Globus pallidus (tissue), 1 donor: Measurements from ENCODE around the gene TBC1D3H.
"Not testable (repeated sequence)": the region's sequence is repeated elsewhere in the genome, so short reads cannot be mapped to it uniquely, and the experiment has no call there.

Source experiments
- DNase-seq: peaks from one replicate; pipeline ENCODE4 v3.0.0-alpha.2; 2015; ENCODE audit warnings: low spot score

The TBC1D3H gene

DNA sequence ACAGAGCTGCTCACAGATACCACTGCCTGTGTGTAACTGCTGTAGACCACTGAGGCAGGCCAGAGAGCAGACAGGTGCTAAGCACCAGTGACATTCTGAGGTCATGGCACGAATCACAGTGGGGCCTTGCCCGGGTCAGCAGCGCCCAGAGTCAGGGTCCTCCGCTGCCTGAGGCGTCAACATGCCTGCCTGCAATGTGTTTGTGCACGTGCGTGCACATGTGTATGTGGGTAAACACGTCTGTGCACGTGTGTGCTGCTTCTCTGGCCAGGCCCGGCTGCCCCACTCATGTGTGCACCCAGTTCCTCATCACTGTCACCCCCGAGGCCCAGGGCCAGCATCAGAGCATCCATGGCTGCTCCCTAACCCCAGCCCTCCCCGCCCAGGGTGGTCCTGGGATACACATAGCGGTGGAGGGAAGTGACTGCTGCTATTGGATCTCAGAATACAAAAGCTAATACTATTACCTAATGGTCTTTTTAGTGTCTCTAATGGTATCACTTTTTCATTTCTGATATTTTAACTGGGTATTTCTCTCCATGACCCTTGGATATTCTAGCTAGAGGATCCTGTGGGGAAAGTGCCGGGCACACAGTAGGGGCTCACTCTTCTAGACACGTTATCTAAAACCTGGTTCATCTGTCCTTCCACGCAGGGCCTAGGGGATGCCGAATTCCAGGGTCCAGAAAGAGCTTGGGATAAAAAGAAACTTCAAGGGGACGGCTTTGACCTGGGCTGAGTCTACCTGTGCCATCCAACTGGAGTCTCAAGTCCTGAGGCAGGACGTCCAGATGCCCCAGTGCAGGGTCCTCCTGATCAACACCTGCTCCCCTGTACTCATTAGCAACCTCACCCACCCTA is at the start of gene TBC1D3H:
Gene TBC1D3H, minus strand, starts transcription at position 51 of the 861 bp plus-strand sequence. CDS start 1,540 bp downstream, outside the sequence.
- not testable (repeated sequence) for DNase-seq

DNA sequence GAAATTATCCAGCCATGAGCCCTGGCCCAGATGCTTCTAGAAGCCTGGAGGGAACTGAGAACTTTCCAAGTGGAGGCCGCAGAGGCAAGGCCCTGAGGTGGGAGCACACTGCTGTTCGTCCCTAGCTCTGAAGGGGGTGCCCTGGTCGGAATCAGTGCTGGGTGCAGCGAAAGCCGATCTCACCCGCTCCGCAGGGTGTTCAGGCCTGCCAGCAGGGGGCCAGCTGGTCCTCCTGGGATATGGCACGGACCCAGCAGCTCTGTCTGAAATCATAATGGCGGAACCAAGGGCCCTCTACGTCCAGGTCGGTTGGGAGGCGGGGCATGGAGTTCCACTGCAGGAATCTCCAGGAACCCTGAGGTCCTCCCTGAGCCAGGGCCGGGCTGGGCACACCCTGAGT is 40.7 kb upstream of the TBC1D3H start:
- not testable (repeated sequence) for DNase-seq

DNA sequence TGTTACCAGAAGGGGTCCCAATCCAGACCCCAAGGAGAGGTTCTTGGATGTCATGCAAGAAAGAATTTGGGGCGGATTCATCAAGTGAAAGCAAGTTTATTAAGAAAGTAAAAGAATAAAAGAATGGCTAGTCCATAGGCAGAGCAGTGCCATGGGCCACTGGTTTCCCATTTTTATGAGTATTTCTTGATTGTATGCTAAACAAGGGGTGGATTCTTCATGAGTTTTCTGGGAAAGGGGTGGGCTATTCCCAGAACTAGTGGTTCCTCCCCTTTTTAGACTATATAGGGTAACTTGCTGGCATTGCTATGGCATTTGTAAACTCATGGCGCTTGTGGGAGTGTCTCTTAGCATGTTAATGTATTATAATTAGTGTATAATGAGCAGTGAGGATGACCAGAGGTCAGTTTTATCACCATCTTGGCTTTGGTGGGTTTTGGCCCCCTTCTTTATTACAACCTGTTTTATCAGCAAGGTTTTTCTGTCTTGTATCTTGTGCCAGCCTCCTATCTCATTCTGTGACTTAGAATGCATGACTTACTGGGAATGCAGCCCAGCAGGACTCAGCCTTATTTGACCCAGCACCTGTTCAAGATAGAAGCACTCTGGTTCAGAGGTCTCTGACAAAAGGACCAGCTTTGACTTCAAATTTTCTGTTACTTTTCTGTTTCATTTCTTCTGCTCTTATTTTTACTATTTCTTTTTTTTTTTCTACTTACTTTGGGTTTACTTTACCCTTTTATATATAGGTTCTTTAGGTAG is 27.1 kb upstream of the TBC1D3H start:
- DNase-seq, result not testable (repeated sequence)

DNA sequence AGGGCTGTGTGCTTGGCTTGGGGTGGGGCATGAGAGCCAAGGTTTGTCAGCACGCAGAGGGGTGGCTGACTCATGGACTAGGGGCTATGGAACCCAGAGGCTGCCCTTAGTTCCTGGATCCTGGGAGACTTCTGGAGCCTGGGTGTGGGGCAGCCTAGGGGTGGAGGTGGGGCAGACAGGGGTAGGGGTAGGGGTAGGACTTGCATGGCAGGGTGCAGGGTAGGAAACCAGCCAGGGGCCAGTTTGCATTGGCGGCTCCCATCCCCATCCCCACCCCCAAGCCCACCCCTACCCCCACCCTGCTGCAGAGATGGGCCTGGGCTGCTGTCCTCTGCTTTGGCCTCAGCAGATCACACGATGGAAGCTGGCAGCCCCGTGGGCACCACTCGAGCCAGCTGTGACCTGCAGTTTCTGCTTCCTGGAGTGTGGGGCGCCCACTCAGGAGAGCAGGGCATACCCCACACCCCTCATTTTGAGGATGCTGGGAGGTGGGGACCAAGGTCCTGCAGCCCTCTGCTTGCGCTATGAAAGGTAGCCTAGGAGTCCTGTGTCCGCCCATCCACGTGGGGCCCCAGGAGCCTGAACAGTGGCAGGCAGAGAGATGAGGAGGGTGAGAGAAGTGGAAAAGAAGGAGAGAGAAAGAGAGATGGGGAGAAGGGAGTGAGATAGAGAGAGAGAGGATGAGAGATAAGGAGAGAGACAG is 2.9 kb upstream of the TBC1D3H start:
- DNase-seq, result not testable (repeated sequence)

DNA sequence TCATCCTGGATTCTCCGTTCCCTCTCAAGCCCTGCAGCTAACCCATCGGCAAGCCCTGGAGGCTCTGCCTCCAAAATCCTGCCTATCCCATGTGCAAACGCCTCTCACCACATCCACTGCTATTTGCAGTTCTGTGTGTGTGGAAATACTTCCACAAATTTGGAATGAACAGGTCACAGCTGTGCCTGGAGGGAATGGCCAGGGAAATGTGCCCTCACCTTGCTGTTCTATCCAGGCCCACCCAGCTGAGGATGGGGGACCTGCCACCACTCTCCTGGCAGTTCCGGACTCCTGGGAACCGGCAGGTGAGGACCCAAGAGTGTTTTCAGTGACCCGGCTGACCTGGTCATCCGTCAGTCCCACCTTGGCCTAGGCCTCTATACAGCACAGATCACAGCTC is 12.3 kb downstream of the TBC1D3H start:
- DNase-seq, result not testable (repeated sequence)

DNA sequence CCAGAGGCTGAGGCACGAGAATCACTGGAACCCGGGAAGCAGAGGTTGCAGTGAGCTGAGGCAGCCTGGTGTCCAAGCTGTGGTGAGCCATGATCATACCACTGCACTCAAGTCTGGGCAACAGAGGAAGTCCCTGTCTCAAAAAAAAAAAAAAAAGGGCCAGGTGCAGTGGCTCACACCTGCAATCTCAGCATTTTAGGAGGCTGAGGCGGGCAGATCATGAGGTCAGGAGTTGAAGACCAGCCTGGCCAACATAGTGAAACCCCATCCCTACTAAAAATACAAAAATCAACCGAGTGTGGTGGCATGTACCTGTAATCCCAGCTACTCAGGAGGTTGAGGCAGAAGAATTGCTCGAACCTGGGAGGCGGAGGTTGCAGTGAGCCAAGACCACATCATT is 25.7 kb downstream of the TBC1D3H start:
- not testable (repeated sequence) for DNase-seq
